Hepatocyte (in vitro differentiated cells): ENCODE results near the gene HHLA2.

Experiments used
- CTCF ChIP-seq: fragments of 200-600 bp; sonication (generic); IDR thresholded peaks from 2 replicates; pipeline ENCODE4 v1.5.1; 2016; ENCODE audit warnings: antibody characterized with exemption, mild to moderate bottlenecking; ENCODE audit not compliant: poor library complexity
- EZH2 ChIP-seq: fragments of 200-600 bp; sonication (generic); IDR thresholded peaks from 2 replicates; pipeline ENCODE4 v1.6.1; 2016; ENCODE audit warnings: antibody characterized with exemption, mild to moderate bottlenecking, borderline replicate concordance
- EZH2phosphoT487 ChIP-seq: fragments of 200-600 bp; sonication (generic); IDR thresholded peaks from one replicate; pipeline ENCODE4 v1.6.1; 2018; ENCODE audit warnings: antibody characterized with exemption, mild to moderate bottlenecking, low read depth, moderate library complexity; ENCODE audit not compliant: unreplicated experiment, severe bottlenecking

DNA sequence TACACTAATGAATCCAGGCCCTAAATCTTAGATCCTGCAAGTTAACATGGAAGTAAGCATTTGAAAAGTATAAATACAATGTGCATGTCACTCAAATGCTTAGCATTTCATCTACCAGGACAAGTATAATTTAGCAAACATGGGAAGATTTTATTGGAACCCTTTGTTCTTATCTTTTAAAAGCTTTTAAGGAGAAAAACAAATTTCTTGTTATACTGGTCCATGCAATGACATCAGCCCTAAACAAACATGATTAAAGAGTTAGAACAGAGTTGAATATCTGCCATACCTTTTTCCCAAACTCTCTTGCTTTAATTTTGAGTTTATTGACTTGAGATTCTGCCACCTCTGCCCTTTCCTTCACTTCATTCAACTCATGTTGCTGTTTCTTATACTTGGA lies 87.0 kb downstream of the HHLA2 start:
- TF ChIP-seq EZH2 (no peak), CTCF (no peak), EZH2phosphoT487 (no peak)
